Erythroblast (primary cell): Measurements from ENCODE around the gene PML.

Source experiments
- GATA1 ChIP-seq: IDR thresholded peaks from 2 replicates; pipeline ENCODE4 v1.6.1; 2011; ENCODE audit warnings: low read depth, mild to moderate bottlenecking, control low read depth, low read length, moderate library complexity
- POLR2A ChIP-seq: IDR thresholded peaks from 2 replicates; pipeline ENCODE4 v1.6.1; 2011; ENCODE audit warnings: mild to moderate bottlenecking, low read length

GRCh38 chr15:73979636-73980035 lies 14.9 kb upstream of the PML start:
- TF ChIP-seq POLR2A (no peak), GATA1 (no peak)
